Stimulated activated naive CD8-positive, alpha-beta T cell treated with anti-CD3 and anti-CD28 coated beads, Interleukin-15, Interleukin-2, amounts not matched to agents 100 U/mL and 50 U/mL, for 24 hours (primary cell): ENCODE results near the gene ALDH3A1.

ENCODE experiments used
- ATAC-seq: fragments of 150-1000 bp; cut with Tn5 transposase; one replicate; pipeline ENCODE4 v1.10.0; 2021
- DNase-seq: peaks from one replicate; pipeline ENCODE4 v3.0.0; 2021

The ALDH3A1 gene

GRCh38 chr17:19703828-19704613, 44.1 kb downstream of the ALDH3A1 start:
- no peak for ATAC-seq

GRCh38 chr17:19703106-19703827, 44.8 kb downstream of the ALDH3A1 start:
- ATAC-seq (no peak), DNase-seq (no peak)

More at GRCh38 chr17:19703828-19704613, 44.1 kb downstream of the ALDH3A1 start:
- no peak for DNase-seq

- ATAC-seq (no peak), DNase-seq (no peak)
These were observed 45.9 kb downstream of the ALDH3A1 start for GRCh38 chr17:19702217-19702641.
